Activated naive CD4-positive, alpha-beta T cell treated with anti-CD3 and anti-CD28 coated beads for 36 hours (primary cell): ENCODE measurements around the gene KIF19. TPM values are rescaled to one million over a fixed set of nuclear protein-coding genes. Genes with fewer than 3 reads are reported as not detected.

Experiments
- CTCF ChIA-PET: fragments of 350-600 bp; sonication (Branson Sonifier 250); formaldehyde crosslinking; loops from one replicate; lab custom pipeline; 2021; ENCODE audit warnings: antibody characterized with exemption; lab: Charles Lee
- DNase-seq: peaks from one replicate; pipeline ENCODE4 v3.0.0-alpha.2; 2020
- H3K27ac Mint-ChIP-seq: one replicate; pipeline ENCODE4 v1.8.0; 2021; ENCODE audit warnings: mild to moderate bottlenecking, mixed read lengths
- H3K27me3 Mint-ChIP-seq: one replicate; pipeline ENCODE4 v1.8.0; 2021; ENCODE audit warnings: low read depth, mixed read lengths
- H3K36me3 Mint-ChIP-seq: one replicate; pipeline ENCODE4 v1.8.0; 2021; ENCODE audit warnings: low read depth, mixed read lengths
- H3K4me1 Mint-ChIP-seq: one replicate; pipeline ENCODE4 v1.8.0; 2021; ENCODE audit warnings: low read depth, mixed read lengths
- H3K4me3 Mint-ChIP-seq: one replicate; pipeline ENCODE4 v1.8.0; 2021; ENCODE audit warnings: mild to moderate bottlenecking, moderate library complexity, mixed read lengths
- H3K9me3 Mint-ChIP-seq: one replicate; pipeline ENCODE4 v1.8.0; 2021; ENCODE audit warnings: mixed read lengths
- intact Hi-C: fragments of 100-400 bp; cut with micrococcal nuclease; formaldehyde crosslinking; loops from one replicate; pipeline ENCODE4 v1.15.1; 2023
- total RNA-seq, 2 experiments: library from RNA; stranded (reverse); gene quantifications; one replicate each; pipeline ENCODE4 v1.2.3, GENCODE V29; 2021

KIF19 gene
- total RNA-seq, 2 experiments from 2014 or later: not detected

GRCh38 chr17:74386386-74386785 is 60.4 kb downstream of the KIF19 start:
- H3K4me3 Mint-ChIP-seq: no peak overlapping the region
- H3K4me1 Mint-ChIP-seq: no peaks in the 10 kb centered on the region
- no peak overlapping the region for H3K27ac Mint-ChIP-seq
- CTCF ChIA-PET: interaction anchor here (0.9 kb wide), 1 partner anchor 71 kb away, joined by 5 read pairs; no protein-coding TSS in a partner anchor
- no peaks in the 10 kb centered on the region for H3K36me3 Mint-ChIP-seq
- no peaks in the 10 kb centered on the region for H3K9me3 Mint-ChIP-seq
- no peaks in the 10 kb centered on the region for H3K27me3 Mint-ChIP-seq
- intact Hi-C loops: no loop called here
- no peak for DNase-seq

- DNase-seq: no peak
- H3K36me3 Mint-ChIP-seq: no peaks in the 10 kb centered on the region
- CTCF ChIA-PET: interaction anchor here (0.6 kb wide), 2 partner anchors 8 to 23 kb away, joined by 3 read pairs; no protein-coding TSS in a partner anchor
- no peaks in the 10 kb centered on the region for H3K9me3 Mint-ChIP-seq
- intact Hi-C loops: no loop called here
- no peak overlapping the region for H3K27ac Mint-ChIP-seq
- no peaks in the 10 kb centered on the region for H3K27me3 Mint-ChIP-seq
- H3K4me3 Mint-ChIP-seq: no peak overlapping the region
- no peaks in the 10 kb centered on the region for H3K4me1 Mint-ChIP-seq
These were observed 61.6 kb downstream of the KIF19 start for GRCh38 chr17:74387365-74388218.

DNA sequence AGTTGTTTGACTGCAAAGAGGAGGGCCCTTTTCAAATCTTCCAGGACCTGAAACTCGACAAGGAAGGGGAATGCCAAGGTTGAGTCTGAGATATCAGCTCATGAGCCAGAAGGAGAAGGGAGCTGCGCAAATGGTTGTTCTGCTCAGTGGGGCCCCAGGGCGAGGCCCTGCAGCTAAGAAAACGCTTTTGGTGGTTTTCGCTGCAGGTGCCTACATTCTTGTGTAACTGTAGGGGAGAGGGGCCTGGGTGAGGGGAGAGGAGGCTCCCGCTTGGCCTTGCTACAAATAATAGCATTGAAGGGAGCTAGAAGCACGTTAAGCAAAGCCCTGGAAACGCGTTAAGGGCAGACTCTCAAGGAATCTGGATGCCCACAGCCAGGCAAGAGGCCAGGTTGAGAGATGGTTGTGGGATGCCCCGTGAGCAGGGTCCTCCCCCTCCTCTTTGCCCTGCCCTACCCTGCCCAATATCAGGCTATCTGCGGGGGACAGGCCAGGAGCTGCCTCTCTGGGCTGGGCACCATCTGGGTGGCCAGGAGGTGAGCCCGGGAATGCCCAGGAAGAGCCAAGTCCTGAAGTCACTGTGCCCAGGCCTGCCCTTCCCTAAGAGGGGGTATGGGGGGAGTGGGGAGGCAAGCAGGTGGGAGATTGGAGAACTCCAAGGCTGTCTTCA is 63.2 kb downstream of the KIF19 start:
- Mint-ChIP-seq H3K27me3 (no peaks in the 10 kb centered on the region), H3K4me1 (no peaks in the 10 kb centered on the region), H3K9me3 (no peaks in the 10 kb centered on the region), H3K27ac (no peak overlapping the region), H3K4me3 (no peak overlapping the region), H3K36me3 (no peaks in the 10 kb centered on the region)
- CTCF ChIA-PET: interaction anchor here (0.8 kb wide), 1 partner anchor 68 kb away, joined by 3 read pairs; no protein-coding TSS in a partner anchor
- intact Hi-C loops: no loop called here
- DNase-seq: no peak

GRCh38 chr17:74389937-74390679 is 64.1 kb downstream of the KIF19 start:
- CTCF ChIA-PET: interaction anchor here (1.4 to 1.8 kb wide), 2 partner anchors 10 to 11 kb away, joined by 5 to 7 read pairs; no protein-coding TSS in a partner anchor
- Mint-ChIP-seq H3K27me3 (no peaks in the 10 kb centered on the region), H3K9me3 (no peaks in the 10 kb centered on the region), H3K27ac (no peak overlapping the region), H3K36me3 (no peaks in the 10 kb centered on the region), H3K4me3 (no peak overlapping the region), H3K4me1 (no peaks in the 10 kb centered on the region)
- intact Hi-C loops: no loop called here
- no peak for DNase-seq

DNA sequence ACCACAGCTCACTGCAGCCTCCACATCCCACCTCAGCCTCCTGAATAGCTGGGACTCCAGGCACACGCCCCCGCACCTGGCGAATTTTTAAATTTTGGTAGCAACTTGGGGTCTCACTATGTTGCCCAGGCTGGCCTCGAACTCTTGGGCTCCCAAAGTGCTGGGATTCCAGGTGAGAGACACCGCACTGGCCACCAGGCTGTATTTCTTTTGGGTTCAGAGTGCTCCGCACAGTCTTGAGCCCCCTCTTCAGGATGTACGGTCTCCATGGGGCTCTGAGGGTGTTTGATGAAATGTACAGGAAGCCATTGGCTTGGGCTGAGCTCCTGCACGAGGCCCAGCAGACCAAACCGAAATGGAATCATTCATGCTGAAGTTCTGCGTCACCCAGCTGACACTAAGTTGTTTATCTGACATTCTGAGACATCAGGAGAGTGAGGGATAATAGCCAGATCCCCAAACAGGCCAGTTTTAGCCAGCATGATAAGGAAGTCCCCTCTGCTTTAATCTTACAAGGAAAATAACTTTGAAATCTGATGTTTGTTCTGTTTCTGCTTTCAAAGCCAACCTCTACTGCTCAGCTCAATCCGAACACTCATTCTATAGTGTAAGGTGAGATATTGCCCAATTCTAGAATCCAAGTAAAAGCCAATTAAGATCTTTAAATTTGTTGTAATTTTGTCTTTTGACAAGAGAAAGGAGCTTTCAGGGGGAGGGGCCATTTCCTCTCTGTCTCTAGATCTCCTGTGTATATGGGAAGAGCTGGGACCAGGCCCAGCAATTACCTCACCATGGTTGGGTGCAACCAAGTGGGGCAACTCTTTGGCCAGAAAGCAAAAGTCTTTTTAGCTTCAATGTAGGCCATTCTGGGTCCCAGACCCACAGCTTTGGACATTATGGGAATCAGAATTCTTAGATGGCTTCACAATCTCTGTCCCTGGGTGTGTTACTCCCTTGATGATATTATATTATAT is 64.9 kb downstream of the KIF19 start:
- Mint-ChIP-seq H3K27ac (no peak overlapping the region), H3K4me3 (no peak overlapping the region), H3K36me3 (no peaks in the 10 kb centered on the region), H3K9me3 (no peaks in the 10 kb centered on the region), H3K4me1 (no peaks in the 10 kb centered on the region), H3K27me3 (no peaks in the 10 kb centered on the region)
- no peak for DNase-seq
- intact Hi-C loops: no loop called here
- CTCF ChIA-PET: interaction anchor here (1.0 to 1.8 kb wide), 4 partner anchors 10 to 142 kb away, joined by 3 to 7 read pairs (median 5); no protein-coding TSS in a partner anchor

- CTCF ChIA-PET: interaction anchor here (1.2 to 1.8 kb wide), 3 partner anchors 9 to 142 kb away, joined by 5 to 7 read pairs (median 5); no protein-coding TSS in a partner anchor
These were observed 65.7 kb downstream of the KIF19 start for GRCh38 chr17:74391771-74392170.

GRCh38 chr17:74392848-74393247 is 66.8 kb downstream of the KIF19 start:
- H3K27me3 Mint-ChIP-seq: no peaks in the 10 kb centered on the region
- H3K4me1 Mint-ChIP-seq: no peaks in the 10 kb centered on the region
- H3K9me3 Mint-ChIP-seq: no peaks in the 10 kb centered on the region
- intact Hi-C loops: no loop called here
- H3K27ac Mint-ChIP-seq: no peak overlapping the region
- H3K4me3 Mint-ChIP-seq: no peak overlapping the region
- CTCF ChIA-PET: interaction anchor here (1.3 to 2.5 kb wide), 2 partner anchors 13 to 25 kb away, joined by 8 to 10 read pairs; partner anchors contain the start of gene GPR142
- DNase-seq: no peak
- no peaks in the 10 kb centered on the region for H3K36me3 Mint-ChIP-seq

More at GRCh38 chr17:74391771-74392170, 65.7 kb downstream of the KIF19 start:
- intact Hi-C loops: no loop called here
- no peak for DNase-seq
- no peaks in the 10 kb centered on the region for H3K36me3 Mint-ChIP-seq
- no peak overlapping the region for H3K4me3 Mint-ChIP-seq
- H3K9me3 Mint-ChIP-seq: no peaks in the 10 kb centered on the region
- H3K4me1 Mint-ChIP-seq: no peaks in the 10 kb centered on the region
- no peaks in the 10 kb centered on the region for H3K27me3 Mint-ChIP-seq
- H3K27ac Mint-ChIP-seq: no peak overlapping the region

- Mint-ChIP-seq H3K4me1 (no peaks in the 10 kb centered on the region), H3K36me3 (no peaks in the 10 kb centered on the region), H3K9me3 (no peaks in the 10 kb centered on the region), H3K4me3 (no peak overlapping the region), H3K27ac (no peak overlapping the region), H3K27me3 (no peaks in the 10 kb centered on the region)
- CTCF ChIA-PET: interaction anchor here (1.3 to 2.5 kb wide), 2 partner anchors 14 to 26 kb away, joined by 8 to 10 read pairs; partner anchors contain the start of gene GPR142
- intact Hi-C loops: no loop called here
- DNase-seq: no peak
These were observed 67.4 kb downstream of the KIF19 start for GRCh38 chr17:74393346-74393942.

GRCh38 chr17:74394275-74394950 is 68.4 kb downstream of the KIF19 start:
- H3K9me3 Mint-ChIP-seq: no peaks in the 10 kb centered on the region

DNA sequence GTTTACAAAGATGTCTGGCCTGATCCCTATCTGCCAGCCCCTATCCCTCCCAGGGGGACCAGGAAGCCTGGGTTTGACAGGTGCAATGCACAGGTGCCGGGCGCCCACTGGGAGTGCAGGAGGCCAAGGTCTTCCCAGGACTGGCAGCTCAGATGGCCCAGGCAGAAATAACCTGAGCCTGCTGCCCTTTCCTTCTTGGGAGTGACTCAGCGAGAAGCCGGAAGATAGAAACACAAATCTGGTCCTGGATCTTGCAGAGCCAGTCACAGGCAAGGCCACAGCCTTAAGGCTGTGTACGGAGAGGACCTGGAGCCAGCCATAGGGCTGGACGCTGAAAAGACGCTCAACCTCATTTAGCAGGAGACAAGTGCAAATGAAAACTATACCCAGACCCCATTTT is 69.0 kb downstream of the KIF19 start:
- Mint-ChIP-seq H3K4me3 (no peak overlapping the region), H3K36me3 (no peaks in the 10 kb centered on the region), H3K27me3 (no peaks in the 10 kb centered on the region), H3K9me3 (no peaks in the 10 kb centered on the region), H3K4me1 (no peaks in the 10 kb centered on the region), H3K27ac (no peak overlapping the region)
- intact Hi-C loops: no loop called here
- CTCF ChIA-PET: interaction anchor here (0.6 to 2.5 kb wide), 2 partner anchors 27 to 663 kb away, joined by 3 to 10 read pairs; partner anchors contain the start of gene GPR142
- no peak for DNase-seq

More at GRCh38 chr17:74394275-74394950, 68.4 kb downstream of the KIF19 start:
- Mint-ChIP-seq H3K4me1 (no peaks in the 10 kb centered on the region), H3K4me3 (no peak overlapping the region), H3K27ac (no peak overlapping the region), H3K27me3 (no peaks in the 10 kb centered on the region), H3K36me3 (no peaks in the 10 kb centered on the region)
- CTCF ChIA-PET: interaction anchor here (0.6 to 2.5 kb wide), 4 partner anchors 27 to 664 kb away, joined by 3 to 10 read pairs (median 3); partner anchors contain the start of gene GPR142
- intact Hi-C loops: no loop called here
- no peak for DNase-seq
